Measurements from ENCODE around the gene ELOA. TPM values are rescaled to one million over a fixed set of nuclear protein-coding genes. Genes with fewer than 3 reads are reported as not detected.
"Not testable (repeated sequence)": the region's sequence is repeated elsewhere in the genome, so short reads cannot be mapped to it uniquely, and the experiment has no call there.

Gene ELOA
- total and polyA plus RNA-seq, 2 experiments from 2014 or later: 49.1 to 57.7 TPM

- no peak for TF ChIP-seq POLR2AphosphoS5 (IDR thresholded peaks at IDR 0.05; ENCODE audit: low read depth)
- TF ChIP-seq REST (IDR thresholded peaks at IDR 0.05; ENCODE audit: unreplicated experiment): no peak
- no peak for TF ChIP-seq ZNF462 (CRISPR knock-in tag; IDR thresholded peaks at IDR 0.05)
- TF ChIP-seq ZNF331 (CRISPR knock-in tag; IDR thresholded peaks at IDR 0.05; ENCODE audit: low read depth): no peak
- TF ChIP-seq STAT1 (IDR thresholded peaks at IDR 0.05; ENCODE audit: unreplicated experiment): no peak
- no peak for TF ChIP-seq ZNF114 (CRISPR knock-in tag; IDR thresholded peaks at IDR 0.05)
- no peak for TF ChIP-seq JUNB (IDR thresholded peaks at IDR 0.05; ENCODE audit: unreplicated experiment)
- TF ChIP-seq CREB1 (CRISPR knock-in tag; IDR thresholded peaks at IDR 0.05; ENCODE audit: low read depth): no peak
- no peak for TF ChIP-seq CTCF (conservative IDR thresholded peaks at IDR 0.05; ENCODE audit: low read depth in 2 of 2)
- TF ChIP-seq NANOG (IDR thresholded peaks at IDR 0.05; ENCODE audit: borderline replicate concordance): no peak
- peaks cover 4% of the 10 kb centered on the region for H3K27me3 Mint-ChIP-seq (ENCODE audit: insufficient read depth, low read depth, poor library complexity)
- H3K79me2 ChIP-seq (replicated peaks; ENCODE audit: insufficient read depth): peaks cover 12% of the 10 kb centered on the region
- no peaks in the 10 kb centered on the region for H3K27me3 ChIP-seq (ENCODE audit: insufficient read depth)
- no peak for ATAC-seq
- H3K27ac ChIP-seq (ENCODE audit: low read depth): no peak overlapping the region
- H3K4me3 ChIP-seq: no peak overlapping the region
- H3K36me3 ChIP-seq (ENCODE audit: insufficient read depth): no peaks in the 10 kb centered on the region
- H3K4me2 ChIP-seq: no peak overlapping the region
- DNase-seq (ENCODE audit: low spot score): no peak
- peaks cover 20% of the 10 kb centered on the region for H4K20me1 ChIP-seq (replicated peaks; ENCODE audit: insufficient read depth)
- peak overlapping the region; percentile 87 for H3K27ac Mint-ChIP-seq
- H3K9me2 ChIP-seq (ENCODE audit: insufficient read depth): 0 out of 2 replicates have a peak, but pooled peaks cover 3% of the 10 kb centered on the region
- no peak overlapping the region for H3K4me3 Mint-ChIP-seq
- peaks cover 5% of the 10 kb centered on the region; the same call in 1 of the 3 replicates for H3K36me3 Mint-ChIP-seq (ENCODE audit: low read depth)
- H3F3A ChIP-seq (replicated peaks; ENCODE audit: low read depth): no peaks in the 10 kb centered on the region
- H3K9me3 Mint-ChIP-seq: no peaks in the 10 kb centered on the region
- no peak overlapping the region for H2AFZ ChIP-seq
- H3K4me1 ChIP-seq (ENCODE audit: insufficient read depth): 0 out of 2 replicates have a peak, but pooled peaks cover 3% of the 10 kb centered on the region
- H3K4me1 Mint-ChIP-seq: 0 out of 3 replicates have a peak, but pooled peaks cover 2% of the 10 kb centered on the region
Observed at GRCh38 chr1:23732363-23733224, 10.7 kb upstream of the ELOA start.

- not testable (repeated sequence) for DNase-seq (ENCODE audit: low spot score); H3K27me3 ChIP-seq (ENCODE audit: insufficient read depth); H3K4me3 Mint-ChIP-seq; H3K36me3 ChIP-seq (ENCODE audit: insufficient read depth); H3K27ac ChIP-seq (ENCODE audit: low read depth); H3K4me1 Mint-ChIP-seq; H3K27ac Mint-ChIP-seq; H3K27me3 Mint-ChIP-seq (ENCODE audit: insufficient read depth, low read depth, poor library complexity); H3K36me3 Mint-ChIP-seq (ENCODE audit: low read depth); H3F3A ChIP-seq (replicated peaks; ENCODE audit: low read depth); H3K4me3 ChIP-seq; H3K9me2 ChIP-seq (ENCODE audit: insufficient read depth); H2AFZ ChIP-seq; H3K4me1 ChIP-seq (ENCODE audit: insufficient read depth); H3K4me2 ChIP-seq; ATAC-seq; H3K9me3 Mint-ChIP-seq
- peaks cover 12% of the 10 kb centered on the region for H3K79me2 ChIP-seq (replicated peaks; ENCODE audit: insufficient read depth)
- peaks cover 17% of the 10 kb centered on the region for H4K20me1 ChIP-seq (replicated peaks; ENCODE audit: insufficient read depth)
Observed at GRCh38 chr1:23733281-23733680, 10.0 kb upstream of the ELOA start.
